GM12873 (cell line): ENCODE measurements around the gene ETFA.

Experiments
- TF ChIP-seq, protein P1 (sequence below): IDR thresholded peaks from 2 replicates; pipeline ENCODE4 v1.5.1; 2012; ENCODE audit warnings: low read depth, mild to moderate bottlenecking, moderate library complexity, low read length, control low read depth; ENCODE audit not compliant: insufficient read depth; ENCODE audit errors: missing control alignments

The ETFA gene

DNA sequence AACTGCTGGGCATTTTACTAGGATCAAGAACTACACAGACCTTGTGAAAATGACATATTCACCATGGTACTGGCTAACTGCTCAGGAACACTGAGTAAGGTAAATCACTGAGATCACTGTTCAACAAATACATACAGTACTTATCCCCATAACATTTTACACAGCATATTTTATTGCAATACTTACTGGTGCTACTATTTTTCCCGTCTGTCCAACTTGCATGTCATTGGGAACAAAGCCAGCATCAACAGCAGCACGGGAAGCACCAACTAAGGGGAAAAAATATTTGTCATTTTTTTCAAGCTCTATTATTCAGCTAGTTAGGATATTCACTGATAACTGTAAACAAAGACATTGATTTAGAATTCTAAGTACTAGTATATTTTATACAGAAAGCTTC lies 37.0 kb downstream of the ETFA start:
- TF ChIP-seq, protein P1, sequence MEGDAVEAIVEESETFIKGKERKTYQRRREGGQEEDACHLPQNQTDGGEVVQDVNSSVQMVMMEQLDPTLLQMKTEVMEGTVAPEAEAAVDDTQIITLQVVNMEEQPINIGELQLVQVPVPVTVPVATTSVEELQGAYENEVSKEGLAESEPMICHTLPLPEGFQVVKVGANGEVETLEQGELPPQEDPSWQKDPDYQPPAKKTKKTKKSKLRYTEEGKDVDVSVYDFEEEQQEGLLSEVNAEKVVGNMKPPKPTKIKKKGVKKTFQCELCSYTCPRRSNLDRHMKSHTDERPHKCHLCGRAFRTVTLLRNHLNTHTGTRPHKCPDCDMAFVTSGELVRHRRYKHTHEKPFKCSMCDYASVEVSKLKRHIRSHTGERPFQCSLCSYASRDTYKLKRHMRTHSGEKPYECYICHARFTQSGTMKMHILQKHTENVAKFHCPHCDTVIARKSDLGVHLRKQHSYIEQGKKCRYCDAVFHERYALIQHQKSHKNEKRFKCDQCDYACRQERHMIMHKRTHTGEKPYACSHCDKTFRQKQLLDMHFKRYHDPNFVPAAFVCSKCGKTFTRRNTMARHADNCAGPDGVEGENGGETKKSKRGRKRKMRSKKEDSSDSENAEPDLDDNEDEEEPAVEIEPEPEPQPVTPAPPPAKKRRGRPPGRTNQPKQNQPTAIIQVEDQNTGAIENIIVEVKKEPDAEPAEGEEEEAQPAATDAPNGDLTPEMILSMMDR, result no peak

DNA sequence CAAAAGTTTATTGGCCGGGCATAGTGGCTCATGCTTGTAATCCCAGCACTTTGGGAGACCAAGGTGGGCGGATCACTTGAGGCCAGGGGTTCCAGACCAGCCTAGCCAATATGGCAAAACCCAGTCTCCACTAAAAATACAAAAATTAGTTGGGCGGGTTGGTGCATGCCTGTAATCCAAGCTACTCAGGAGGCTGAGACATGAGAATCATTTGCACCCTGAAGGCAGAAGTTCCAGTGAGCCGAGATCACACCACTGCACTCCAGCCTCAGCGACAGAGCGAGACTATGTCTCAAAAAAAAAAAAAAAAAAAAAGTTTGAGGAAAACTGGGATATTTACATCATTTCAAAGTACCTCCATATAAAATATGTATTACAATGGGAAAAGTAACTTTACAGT lies 40.4 kb downstream of the ETFA start:
- TF ChIP-seq, protein P1, result no peak

DNA sequence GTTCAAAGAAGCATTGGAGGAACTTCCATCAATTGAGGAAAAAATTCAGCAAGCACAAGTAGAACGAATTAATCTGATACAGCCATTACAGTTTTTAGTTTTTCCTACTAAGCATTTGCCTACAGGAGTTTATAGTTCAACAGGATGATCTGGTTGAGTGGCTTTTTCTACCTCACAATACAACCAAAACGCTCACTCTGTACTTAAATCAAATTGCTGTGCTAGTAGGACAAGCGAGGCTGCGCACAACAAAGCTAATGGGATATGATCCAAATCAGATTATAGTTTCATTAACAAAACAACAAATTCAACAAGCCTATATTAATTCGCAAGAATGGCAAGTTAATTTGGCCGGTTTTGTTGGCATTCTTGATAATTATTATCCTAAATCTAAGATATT lies 44.2 kb downstream of the ETFA start:
- TF ChIP-seq, protein P1, result no peak

DNA sequence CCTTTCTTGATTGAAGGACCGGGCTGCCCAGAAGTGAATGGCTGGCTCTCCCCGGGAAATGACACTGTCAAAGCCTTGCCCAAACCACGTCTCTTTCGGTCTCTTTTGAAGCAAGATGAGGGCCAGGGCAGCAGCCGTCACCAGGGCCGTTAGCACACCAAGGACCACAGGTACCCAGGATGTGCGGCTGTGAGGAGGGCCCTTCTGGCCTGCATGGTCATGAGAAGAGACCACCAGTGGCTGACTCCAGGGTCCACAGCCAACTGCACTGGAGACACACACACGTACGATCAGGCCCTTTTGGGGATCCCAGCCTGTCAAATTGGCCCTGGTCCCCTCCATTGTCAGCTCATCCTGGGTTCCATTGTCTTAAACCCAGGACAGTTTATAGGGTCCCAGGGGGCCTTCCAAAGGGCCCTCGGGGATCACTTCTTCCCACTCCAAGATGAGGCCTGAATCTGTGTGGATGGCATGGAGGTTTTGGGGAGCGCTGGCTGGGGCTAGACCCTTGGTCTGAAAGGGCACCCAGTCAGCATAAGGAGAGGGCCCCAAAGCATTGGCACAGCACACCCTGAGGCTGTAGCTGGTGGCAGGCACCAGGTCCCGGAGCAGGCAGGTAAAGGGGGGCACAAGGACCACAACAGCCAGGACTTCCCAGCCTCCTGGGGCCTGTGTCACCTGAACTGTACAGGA lies 50.9 kb downstream of the ETFA start:
- TF ChIP-seq, protein P1, result no peak

DNA sequence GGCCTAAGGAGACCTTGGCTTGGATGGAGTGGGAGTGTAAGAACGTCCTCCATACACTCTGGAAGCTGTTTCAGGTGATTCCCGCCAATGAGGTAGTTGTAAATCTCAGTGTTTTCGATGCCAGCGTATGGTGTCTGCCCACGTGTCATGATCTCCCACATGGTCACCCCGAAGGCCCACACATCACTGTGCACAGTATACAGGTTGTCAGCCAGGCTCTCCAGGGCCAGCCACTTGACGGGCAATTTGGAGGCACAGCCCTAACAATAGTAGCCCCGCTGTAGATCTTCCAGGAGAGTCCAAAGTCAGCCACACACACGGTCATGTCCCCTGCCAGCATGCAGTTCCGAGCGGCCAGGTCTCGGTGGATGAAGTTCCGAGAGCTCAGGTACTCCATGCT lies 51.9 kb downstream of the ETFA start:
- TF ChIP-seq, protein P1, result no peak

DNA sequence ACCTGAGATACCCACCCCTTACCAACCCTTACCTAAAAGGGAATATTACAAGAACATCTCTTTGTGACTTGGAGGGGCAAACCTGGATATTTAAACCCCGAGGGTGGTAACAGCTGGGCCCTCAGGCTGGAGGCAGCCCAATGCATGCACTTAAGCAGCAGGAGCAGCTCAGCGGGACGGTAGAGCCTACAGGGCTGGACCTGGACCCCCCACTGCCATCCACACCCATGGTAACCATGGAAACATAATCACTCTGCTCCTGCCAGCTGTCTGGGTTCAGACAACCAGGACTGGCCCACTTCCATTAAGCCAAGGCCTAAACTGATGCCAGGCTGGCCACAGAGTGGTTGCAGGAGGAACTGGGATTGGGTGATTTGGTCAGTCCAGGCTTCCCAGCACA lies 52.8 kb downstream of the ETFA start:
- TF ChIP-seq, protein P1, result no peak

DNA sequence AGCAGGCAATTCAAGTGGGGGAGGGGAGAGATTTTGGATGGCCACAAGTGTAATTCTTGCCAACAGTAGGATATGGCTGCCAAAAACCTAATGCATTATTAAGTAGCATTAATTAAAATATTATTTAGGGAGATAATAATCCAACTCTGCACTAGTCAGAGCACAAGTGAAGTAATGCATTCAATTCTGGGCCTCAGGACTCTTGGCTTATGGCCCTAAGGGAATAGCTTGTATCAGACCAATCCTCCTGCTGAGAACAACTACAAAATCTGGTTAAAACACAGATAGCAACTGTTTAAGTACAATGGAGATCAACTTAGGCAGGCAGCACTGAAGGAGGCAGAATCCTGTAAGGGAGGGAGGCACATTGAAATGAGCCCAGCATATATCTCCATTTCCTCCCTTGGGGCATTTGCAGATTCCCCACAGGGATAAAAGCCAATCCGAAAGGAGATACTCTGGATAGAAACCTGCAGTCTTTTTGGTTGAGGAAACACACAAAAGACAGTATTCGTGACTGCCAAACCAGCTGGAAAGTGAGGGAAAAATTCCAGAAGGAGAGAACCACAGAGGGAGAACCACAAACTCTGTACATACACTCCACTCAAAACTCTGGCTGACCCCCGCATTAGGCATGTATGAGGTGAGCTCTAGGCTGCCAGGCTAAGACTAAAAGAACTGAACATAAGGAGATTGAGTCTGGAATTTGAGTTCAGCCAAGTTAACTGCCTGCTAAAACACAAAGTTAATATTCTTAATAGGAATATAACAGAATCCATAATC lies 57.4 kb downstream of the ETFA start:
- TF ChIP-seq, protein P1, result no peak
